Measurements from ENCODE around the gene XYLB.

DNA sequence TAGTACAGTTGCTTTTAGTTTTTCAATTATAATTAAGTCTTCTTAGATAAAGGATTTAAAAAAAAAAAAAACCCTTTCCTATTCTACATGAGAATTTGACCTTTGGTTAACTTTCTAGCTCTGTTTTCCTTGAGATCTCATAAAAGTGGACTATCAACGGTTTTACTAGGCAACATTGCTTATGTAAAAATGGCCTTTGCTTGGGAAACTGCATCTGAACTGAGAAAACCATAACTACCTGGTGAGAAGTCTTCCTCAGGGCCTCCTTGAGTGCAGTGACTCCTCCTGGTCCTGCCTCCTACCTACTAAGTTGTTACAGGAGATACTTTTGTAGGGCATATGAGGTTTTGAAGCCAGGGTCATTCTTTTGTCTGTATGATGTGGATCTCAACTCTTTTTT lies 65.0 kb downstream of the XYLB start:
- TF ChIP-seq, protein P1, sequence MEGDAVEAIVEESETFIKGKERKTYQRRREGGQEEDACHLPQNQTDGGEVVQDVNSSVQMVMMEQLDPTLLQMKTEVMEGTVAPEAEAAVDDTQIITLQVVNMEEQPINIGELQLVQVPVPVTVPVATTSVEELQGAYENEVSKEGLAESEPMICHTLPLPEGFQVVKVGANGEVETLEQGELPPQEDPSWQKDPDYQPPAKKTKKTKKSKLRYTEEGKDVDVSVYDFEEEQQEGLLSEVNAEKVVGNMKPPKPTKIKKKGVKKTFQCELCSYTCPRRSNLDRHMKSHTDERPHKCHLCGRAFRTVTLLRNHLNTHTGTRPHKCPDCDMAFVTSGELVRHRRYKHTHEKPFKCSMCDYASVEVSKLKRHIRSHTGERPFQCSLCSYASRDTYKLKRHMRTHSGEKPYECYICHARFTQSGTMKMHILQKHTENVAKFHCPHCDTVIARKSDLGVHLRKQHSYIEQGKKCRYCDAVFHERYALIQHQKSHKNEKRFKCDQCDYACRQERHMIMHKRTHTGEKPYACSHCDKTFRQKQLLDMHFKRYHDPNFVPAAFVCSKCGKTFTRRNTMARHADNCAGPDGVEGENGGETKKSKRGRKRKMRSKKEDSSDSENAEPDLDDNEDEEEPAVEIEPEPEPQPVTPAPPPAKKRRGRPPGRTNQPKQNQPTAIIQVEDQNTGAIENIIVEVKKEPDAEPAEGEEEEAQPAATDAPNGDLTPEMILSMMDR (IDR thresholded peaks at IDR 0.05) = no peak
- TF ChIP-seq POLR2A (IDR thresholded peaks at IDR 0.05) = no peak
